NCI-H2107 treated with DMSO at 0.1 percent for 48 hours (cell line): ENCODE results near the gene SLFN11.
"Not testable (repeated sequence)": the region's sequence is repeated elsewhere in the genome, so short reads cannot be mapped to it uniquely, and the experiment has no call there.

Source experiments
- DNase-seq: peaks from one replicate; lab custom pipeline; 2025; ENCODE audit not compliant: unreplicated experiment; lab: John Stamatoyannopoulos, UW

SLFN11 gene

DNA sequence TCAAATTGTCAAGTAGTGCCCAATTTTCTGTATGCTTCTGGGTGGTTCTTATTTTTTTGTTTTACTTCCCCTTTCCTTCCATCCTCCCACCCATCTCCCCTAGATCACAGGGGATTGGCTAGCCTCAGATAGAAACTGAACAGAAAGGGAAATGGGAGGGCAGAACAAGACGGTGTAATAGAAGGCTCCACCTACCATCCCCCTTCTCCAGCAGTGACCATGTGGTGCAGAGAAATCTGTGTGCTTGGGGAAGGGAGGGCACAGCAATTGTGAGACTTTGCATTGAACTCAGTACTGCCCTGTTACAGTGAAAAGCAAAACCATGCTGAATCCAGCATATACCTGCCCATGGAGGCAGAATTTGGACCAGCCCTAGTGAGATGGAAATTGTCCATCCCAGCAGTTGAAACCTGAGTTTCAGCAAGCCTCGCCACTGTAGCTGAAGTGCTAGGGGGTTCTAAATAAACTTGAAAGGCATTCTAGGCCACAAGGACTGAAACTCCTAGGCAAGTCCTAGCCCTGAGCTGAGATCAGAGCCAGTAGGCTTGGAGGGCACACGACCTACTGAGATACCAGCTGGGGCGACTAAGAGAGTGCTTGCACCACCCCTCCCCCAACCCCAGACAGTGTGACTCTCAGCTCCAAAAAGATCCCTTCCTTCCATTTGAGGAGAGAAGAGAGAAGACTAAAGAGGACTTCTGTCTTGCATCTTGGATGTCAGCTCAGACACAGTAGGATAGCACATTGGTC lies 5.2 kb downstream of the SLFN11 start:
- DNase-seq: no peak

DNA sequence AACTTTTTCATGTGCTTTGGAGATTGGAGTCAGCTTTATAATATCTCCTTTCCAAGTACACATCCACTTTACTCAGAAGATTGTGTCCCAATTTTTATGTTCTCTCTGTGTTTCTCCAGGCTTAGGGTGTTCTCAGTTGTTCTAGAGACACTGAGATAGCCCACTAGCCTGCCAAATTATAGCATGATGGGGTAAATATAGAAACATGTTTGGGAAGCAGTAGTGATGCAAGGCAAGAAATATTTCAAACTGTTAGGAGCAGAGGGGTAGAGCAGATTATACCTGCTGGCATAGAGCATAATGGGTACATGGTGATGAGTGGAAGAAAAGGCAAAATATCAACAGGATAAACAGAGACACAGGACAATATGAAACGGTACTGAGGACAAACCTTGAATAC lies 12.4 kb downstream of the SLFN11 start:
- DNase-seq: no peak

GRCh38 chr17:35359398-35359797 lies 14.0 kb downstream of the SLFN11 start:
- DNase-seq: no peak

GRCh38 chr17:35352284-35352683 lies 21.1 kb downstream of the SLFN11 start:
- DNase-seq: no peak

DNA sequence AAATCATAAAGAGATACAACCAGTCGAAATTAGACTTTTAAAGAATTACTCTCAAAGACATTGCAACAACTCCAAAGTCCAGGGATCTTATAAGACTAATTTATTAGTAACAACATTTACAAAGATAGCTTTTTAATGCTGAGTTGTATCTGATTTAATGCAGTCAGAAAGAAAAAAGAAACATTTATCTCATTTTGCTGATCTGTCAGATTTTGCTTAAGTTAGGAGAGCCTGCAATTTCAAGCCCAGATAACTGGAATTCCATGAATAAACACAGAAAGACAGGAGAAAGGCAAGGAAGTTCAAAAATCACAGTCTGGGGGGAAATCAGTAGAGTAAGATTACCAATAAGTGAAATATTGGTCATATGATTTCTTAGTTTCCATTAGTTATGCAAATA lies 22.9 kb downstream of the SLFN11 start:
- DNase-seq: no peak

DNA sequence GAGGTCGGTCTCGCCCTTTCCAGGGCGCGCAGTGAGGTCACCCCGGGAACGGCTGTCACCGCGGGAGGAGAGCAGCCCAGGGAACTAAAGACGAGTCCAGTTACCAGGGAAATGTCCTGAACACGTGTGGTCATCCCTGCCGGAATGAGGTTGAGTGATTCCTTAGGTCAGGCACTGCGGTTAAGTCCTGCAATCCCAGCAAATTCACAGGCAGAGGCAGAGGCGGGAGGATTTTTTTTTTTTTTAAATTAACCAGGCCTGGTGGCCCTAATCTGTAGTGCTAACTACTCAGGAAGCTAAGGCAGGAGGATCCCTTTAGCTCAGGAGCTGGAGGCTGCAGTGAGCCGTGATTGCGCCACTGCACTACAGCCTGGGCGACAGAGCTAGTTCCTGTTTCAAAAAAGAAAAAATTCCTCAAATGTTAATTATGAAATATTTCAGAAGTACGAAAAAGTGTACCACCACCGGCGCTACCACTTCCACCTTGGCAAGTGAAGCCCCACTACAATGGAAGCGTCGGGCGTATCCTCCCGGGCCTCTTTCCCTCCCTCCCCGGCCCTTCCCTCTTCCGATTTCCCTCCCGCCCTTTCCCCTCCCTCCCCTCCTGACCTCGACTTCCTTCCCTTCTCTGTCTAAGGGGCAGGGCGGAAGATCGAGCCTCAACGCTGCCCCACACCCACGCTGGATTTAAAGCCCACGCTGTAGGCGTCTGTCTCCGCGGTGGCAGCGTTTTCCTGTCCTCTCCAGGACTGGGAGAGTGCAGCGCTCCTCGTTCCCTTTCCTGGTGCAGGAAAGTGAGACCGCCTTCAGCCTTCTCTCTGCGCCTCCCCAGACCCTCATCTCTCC lies 27.3 kb downstream of the SLFN11 start:
- no peak for DNase-seq

DNA sequence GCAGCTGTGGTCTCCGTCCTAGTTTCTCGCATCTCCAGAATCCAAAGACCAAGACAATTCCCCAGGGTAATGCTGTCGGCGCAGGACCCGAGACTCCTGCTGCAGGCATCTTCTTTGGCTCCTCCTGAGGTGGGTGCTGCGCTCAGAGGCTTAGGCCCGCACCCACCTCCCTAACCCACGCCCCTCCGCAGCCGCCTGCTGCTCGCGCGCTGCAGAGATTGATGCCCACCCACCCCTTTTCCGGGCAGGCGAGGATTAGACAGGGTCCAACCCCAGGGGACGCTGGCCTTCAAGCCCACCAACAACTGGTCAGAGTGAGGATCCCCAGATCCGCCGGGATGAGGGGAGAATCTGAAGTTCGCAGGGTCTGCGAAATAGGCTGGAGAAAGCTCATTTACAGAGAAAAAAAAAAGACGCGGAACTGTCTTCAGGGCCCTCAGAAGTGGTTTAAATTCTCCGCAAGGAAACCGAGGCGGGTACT lies 27.9 kb downstream of the SLFN11 start:
- no peak for DNase-seq

DNA sequence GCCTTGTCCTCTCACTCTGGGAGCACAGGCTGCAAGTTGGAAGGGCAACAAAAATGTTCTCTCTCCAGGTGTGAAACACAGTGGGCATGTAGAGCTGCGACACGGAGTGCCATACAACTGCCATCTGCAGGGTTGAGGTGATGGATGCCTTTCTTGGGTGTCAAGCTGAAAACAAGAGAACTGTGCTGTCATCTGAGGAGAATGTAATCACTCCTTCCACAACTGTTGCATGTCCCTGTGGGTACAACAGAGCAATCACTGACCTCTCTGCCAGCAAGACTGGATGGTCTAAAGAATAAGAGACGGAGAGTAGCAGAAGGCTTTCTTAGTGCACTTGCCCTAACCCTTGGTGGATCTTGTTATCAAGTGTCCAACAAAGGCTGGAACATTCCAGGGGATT lies 29.2 kb downstream of the SLFN11 start:
- no peak for DNase-seq

DNA sequence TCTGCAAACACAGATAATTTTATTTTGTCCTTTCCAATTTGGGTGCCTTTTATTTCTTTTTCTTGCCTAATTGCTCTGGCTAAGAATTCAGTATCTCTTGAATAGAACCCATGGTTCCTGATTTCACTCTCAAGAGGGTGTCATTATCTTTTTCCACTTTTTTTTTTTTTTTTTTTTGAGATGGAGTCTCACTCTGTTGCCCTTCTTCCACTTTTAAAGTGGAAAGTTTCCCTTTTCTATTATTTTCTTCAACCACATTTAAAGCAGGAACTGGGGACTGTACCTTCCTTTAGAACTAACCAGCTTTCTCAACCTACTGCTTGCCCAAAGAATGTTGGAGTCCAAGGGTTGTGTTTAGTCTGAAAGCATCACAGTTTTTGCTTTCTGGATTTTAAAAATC lies 31.1 kb downstream of the SLFN11 start:
- no peak for DNase-seq

DNA sequence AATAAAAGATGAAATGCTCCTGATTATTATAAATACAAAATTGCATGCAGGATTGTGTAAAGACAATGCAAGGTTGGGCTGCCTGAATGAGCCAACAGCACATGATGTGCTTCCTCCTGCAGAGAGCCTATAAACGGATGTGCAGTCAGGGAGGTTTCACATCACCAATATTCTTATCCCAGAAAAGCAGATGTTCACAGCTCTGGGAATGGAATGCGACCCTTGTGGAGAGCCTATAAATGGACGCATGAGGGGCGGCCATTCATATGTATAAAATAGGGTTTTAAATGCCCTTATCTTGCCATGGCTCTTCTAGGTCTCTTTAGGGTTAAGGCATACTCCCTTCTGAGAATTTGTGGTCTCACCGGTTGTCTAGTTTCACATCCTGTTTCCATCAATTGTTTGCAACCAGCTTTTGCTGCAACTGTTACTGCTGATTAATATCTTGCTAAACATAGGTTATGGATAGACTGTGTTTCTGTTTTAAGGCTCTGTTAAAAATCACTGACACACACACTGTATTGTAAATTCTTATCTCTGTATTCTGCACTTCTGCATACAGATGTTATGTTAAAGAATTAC lies 31.9 kb downstream of the SLFN11 start:
- DNase-seq: no peak

GRCh38 chr17:35338230-35338629 lies 35.2 kb downstream of the SLFN11 start:
- no peak for DNase-seq

DNA sequence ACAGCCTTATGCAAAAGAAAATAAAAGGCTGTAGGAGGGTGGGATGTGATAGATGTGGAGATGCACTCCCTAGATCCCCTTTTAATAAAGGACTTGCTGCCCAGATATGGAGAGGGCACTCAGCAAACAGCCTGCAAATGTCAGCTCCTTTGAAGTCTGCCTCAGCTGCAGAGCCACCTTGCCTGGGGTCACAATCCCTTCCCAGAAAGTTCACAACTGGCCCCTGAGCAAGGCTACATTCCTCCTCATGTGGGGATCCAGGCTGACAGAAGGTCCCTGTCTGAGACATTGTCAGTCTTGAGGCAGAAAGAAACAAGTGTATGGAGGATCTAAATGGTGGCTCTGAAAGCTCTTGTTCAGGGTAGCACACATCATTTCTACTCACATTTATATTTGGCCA lies 36.1 kb downstream of the SLFN11 start:
- no peak for DNase-seq

DNA sequence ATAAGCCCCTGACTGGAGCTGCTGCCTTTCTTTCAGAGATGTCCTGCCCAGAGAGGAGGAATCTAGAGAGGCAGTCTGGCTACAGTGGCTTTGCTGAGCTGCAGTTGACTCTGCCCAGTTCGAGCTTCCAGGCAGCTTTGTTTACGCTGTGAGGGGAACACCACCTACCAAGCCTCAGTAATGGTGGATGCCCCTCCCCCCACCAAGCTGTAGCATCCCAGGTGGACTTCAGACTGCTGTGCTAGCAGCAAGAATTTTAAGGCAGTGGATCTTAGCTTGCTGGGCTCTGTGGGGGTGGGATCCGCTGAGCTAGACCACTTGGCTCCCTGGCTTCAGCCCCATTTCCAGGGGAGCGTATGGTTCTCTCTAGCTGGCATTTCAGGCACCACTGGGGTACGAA lies 39.8 kb downstream of the SLFN11 start:
- DNase-seq: not testable (repeated sequence)

DNA sequence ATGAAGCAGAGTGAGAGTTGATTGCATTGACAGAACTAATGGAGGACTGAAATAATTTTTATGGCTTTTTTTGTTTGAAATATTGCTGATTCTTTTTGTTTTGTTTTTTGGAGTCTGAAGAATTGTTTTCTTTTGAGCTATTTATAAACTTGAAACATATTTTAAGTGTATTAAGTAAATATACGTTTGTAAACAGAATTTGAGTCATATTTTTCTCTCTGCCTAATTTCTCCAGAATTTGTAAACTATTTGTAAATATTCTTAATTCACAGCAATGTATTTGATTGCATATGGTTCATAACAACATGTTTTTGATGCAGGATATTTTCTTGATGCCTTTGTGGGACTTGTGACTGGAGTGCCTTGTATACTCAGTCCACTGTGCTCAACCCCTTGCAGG lies 50.7 kb downstream of the SLFN11 start:
- DNase-seq: no peak

DNA sequence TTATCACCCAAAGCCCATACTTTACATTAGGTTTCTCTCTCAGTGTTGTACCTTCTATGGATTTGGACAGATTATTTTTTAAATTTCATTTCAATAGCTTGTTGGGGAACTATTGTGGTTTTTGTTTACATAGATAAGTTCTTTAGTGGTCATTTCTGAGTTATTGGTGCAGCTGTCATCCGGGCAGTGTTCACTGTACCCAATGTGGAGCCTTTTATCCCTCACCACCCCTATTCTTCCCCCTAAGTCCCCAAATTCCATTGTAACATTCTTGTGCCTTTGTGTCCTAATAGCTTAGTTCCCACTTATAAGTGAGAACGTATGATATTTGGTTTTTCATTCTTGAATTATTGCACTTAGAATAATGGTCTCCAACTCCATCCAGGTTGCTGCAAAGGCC lies 57.5 kb downstream of the SLFN11 start:
- DNase-seq: no peak

DNA sequence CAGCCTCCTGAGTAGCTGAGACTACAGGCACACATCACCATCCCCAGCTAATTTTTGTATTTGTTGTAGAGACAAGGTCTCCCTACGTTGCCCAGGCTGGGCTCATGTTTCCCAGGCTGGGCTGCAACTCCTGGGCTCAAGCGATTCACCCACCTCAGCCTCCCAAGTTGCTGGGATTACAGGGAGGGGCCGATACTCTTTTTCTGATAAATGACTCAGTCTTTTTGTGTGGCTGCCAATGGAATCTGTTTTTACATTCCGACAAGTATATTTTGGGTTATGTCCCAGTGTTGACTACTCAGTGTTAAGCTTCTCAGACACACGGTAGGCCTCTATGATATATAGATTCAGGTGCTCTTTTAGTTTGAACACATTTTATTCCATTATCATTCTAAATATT lies 58.1 kb downstream of the SLFN11 start:
- DNase-seq: no peak

DNA sequence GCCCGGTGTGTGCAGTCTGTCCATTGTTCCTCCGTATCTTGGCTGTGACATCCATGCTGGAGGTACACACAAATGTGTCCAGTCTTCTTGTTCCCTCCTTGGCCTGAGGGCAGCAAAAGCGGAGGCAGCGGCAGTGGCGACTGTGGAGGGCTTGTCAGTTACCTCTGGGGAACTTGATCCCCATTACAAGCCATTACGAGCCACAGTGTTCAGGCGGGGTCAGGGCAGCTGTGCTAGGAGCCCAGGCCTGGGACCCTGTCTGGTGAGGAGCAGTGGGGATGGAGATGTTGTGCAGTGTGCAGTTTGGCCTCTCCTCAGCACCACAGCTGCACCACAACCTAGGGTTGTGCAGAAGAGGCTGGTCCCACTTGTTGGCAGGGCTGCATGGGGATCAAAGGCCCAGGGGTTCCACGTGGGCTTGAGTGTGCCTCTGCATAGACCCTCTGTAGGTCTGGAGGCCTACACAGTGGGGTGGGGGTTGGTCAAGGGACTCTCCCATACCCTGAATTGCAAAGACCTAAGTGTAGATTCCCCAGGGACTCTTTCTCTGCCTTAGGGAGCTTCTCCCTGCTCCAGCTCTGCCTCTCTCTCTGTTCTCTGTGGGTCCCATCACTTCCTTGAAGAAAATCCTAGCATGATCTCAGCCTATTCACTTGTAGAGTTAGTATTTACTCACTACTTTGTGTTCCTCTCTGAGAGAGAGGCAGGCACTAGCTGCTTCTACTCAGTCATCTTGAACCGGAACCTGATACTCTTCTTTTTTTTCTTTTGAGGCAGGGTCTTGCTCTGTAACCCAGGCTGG lies 58.8 kb downstream of the SLFN11 start:
- no peak for DNase-seq

DNA sequence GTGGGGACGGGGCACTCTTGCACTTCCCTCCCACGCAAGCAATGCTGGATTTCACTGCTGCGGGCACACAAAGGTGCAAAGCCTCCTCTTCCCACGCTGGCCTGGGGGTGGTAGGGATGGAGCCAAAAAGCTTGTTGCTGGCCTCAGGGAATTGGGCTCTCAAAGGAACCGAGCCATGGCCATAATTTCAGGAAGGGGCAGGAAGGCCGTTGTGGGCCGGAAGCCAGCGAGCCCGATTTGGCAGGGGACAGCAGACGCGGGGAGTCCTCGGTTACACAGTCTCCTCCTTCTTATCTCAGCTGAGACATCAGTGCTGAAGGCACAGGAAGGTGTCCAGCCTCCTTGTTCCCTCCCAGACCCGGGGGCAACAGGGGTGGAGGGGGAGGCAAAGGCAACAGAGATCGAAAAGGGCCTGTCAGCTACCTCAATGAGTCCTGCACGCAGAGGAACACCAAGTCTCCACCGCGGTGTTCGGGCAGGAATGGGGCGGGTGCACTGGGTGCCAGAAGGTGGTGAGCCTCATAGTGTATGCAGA lies 59.5 kb downstream of the SLFN11 start:
- no peak for DNase-seq

DNA sequence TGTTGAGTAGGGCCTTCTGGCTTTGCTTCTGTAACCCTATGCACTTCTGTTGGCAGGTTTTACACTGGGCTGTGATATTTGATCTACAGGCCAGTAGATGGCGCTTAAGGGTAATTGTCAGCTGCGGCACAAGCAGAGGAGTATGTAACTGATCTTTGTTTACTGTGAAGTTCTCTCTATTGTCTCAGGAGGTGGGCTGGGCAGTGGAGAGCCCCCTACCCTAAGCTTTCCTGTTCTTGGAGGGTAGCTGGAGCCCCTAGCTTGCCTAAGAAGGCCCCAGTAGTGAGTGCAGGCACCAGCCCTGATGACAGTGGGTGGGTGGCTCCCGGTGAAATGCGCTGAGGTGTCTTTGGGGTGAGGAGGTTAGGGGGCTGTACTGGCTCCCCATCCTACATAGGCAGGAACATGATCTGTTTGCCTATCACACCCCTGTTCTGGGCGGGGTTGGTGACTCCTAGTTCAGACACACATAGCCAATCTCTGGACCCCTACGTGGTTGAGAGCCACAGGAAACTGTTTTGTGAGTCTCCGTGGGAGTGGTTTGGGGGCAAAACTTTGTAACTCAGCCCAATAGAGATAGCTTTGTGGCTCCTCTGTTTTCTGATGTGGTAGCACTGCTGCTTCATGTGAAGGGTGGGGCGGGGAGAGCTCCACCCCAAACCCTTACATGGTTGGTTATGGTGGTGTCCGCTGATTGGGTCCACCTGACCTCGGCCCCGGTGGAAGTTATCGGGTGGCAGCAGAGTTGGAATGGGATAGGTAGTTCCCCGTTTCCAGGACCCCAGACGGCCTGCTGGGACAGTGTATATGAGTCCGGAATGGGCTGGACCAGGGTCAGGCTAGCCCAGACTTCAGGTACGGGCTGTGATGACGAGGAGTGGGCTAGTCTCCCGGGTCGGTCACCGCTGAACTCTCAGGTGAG lies 60.4 kb downstream of the SLFN11 start:
- peak; percentile 44 for DNase-seq

DNA sequence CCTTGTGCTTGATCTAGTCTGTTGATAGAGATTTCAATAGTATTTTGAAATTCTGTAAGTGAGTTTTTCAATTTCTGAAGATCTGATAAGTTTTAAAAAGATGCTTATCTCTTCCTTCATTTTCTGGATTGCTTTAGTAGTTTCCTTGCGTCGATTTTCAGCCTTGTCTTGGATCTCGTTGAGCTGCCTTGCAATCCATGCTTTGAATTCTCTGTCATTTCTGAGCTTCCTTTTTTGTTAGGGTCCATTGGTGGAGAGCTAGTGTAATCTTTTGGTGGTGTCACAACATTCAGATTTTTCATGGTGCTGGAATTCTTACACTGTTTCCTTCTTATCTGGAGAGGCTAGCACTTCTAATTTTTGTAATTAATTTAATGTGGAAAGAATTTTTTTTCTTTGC lies 61.1 kb downstream of the SLFN11 start:
- no peak for DNase-seq
